ENCODE measurements around the gene EBI3. TPM values are rescaled to one million over a fixed set of nuclear protein-coding genes. Genes with fewer than 3 reads are reported as not detected.
"Not testable (repeated sequence)": the region's sequence is repeated elsewhere in the genome, so short reads cannot be mapped to it uniquely, and the experiment has no call there.

EBI3 gene
- total RNA-seq, 4 donors from 2014 or later = 0.27 to 5.0 (median 0.44) TPM

GRCh38 chr19:4238831-4239230 lies 9.5 kb downstream of the EBI3 start:
- 78 to 81% methylated on average over 4 of the region's 4 CpGs for WGBS, 2 donors
- H3K4me3 ChIP-seq = no peak overlapping the region
- DNase-seq = no peak
- no peaks in the 10 kb centered on the region for H3K36me3 ChIP-seq
- no peak overlapping the region for H3K27ac ChIP-seq
- H3K27me3 ChIP-seq = peaks cover 0 to 28% (median 0%) of the 10 kb centered on the region in 4 donors
- no peaks in the 10 kb centered on the region for H3K4me1 ChIP-seq
- TF ChIP-seq POLR2A (IDR thresholded peaks at IDR 0.05) (no peak), CTCF (IDR thresholded peaks at IDR 0.05) (no peak)
- intact Hi-C loops (cut with DNase I) = no loop called here
- peaks cover 0 to 13% (median 0%) of the 10 kb centered on the region in 3 donors for H3K9me3 ChIP-seq

DNA sequence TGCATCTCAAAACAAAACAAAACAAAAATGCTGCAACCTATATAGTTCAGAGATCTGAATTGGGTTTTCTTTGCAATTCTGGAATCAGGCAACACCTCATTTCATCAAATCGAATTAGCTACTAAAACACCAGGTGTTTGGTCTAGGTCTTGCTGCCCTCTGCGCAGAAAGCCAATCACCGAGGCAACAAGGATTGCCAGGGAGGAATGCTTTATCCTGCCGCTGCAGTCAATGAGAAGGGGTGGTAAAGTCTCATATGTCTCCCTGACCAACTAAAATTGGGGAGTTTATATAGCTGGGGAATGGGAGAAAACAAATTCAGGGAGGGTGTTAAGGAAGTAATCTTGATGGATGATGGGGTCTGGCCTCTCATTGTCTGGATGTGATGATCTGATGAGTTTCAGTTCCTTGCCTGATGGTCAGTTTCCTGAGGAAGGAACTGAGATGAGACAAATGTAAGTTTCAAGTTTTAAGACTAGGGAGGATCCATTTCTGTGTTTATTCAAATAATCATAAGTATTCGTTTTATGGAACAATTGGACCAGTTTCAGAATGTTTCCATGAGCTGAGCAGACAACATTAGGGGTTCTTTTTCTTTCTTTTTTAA lies 12.6 kb downstream of the EBI3 start:
- peaks cover 0 to 13% (median 0%) of the 10 kb centered on the region in 3 donors for H3K9me3 ChIP-seq
- TF ChIP-seq POLR2A (IDR thresholded peaks at IDR 0.05) (no peak), CTCF (IDR thresholded peaks at IDR 0.05) (no peak)
- WGBS, 2 donors = 68 to 70% methylated on average over 5 of the region's 5 CpGs

DNA sequence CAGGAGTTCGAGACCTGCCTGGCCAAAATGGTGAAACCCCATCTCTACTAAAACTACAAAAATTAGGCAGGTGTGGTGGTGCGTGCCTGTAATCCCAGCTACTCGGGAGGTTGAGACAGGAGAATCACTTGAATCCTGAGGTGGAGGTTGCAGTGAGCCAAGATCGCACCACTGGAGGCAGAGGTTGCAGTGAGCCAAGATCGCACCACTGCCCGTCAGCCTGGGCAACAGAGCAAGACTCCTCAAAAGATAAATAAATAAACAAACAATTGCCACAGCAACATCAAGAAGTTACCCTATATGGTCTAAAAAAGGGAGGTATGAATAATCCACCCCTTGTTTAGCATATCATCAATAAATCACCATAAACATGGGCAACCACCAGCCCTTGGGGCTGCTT lies 16.6 kb downstream of the EBI3 start:
- H3K36me3 ChIP-seq = peaks cover 9 to 27% (median 15%) of the 10 kb centered on the region in 3 donors
- peaks cover 0 to 13% (median 0%) of the 10 kb centered on the region in 3 donors for H3K9me3 ChIP-seq
- peaks cover 11 to 18% (median 12%) of the 10 kb centered on the region in 3 donors for H3K4me1 ChIP-seq
- H3K4me3 ChIP-seq; DNase-seq; H3K27ac ChIP-seq; intact Hi-C loops (cut with DNase I); H3K27me3 ChIP-seq: not testable (repeated sequence)
- 97 to 98% methylated on average over 6 of the region's 6 CpGs for WGBS, 2 donors

More for the DNA sequence above, 12.6 kb downstream of the EBI3 start:
- peaks cover 5 to 7% (median 6%) of the 10 kb centered on the region in 3 donors for H3K4me1 ChIP-seq
- H3K4me3 ChIP-seq = no peak overlapping the region
- H3K27me3 ChIP-seq = no peaks in the 10 kb centered on the region
- H3K36me3 ChIP-seq = no peaks in the 10 kb centered on the region
- intact Hi-C loops (cut with DNase I) = no loop called here
- H3K27ac ChIP-seq = peak overlapping the region in 1 of 4 donors; percentile 6
- DNase-seq = no peak

GRCh38 chr19:4246767-4247593 lies 17.7 kb downstream of the EBI3 start, which contains the start of gene YJU2:
Gene YJU2, plus strand, starts transcription at chr19:4247080. Its CDS starts 67 bp downstream, at chr19:4247147.
- Histone ChIP-seq H3K27ac (peak within 1 kb of the TSS; percentile 95 to 99 (median 96)), H3K4me1 (peaks cover 11 to 18% (median 12%) of the 10 kb centered on the region in 3 donors), H3K27me3 (no peaks in the 10 kb centered on the region), H3K9me3 (peaks cover 0 to 7% (median 0%) of the 10 kb centered on the region in 3 donors), H3K36me3 (peaks cover 14 to 37% (median 20%) of the 10 kb centered on the region in 3 donors), H3K4me3 (peak within 1 kb of the TSS; percentile 59 to 88 (median 68))
- DNase-seq = peak; percentile 96
- 0 to 1% methylated on average over 29 to 31 of the region's 45 CpGs for WGBS, 2 donors
- TF ChIP-seq POLR2A (IDR thresholded peaks at IDR 0.05) (peak in 1 of 4 donors; percentile 48), CTCF (IDR thresholded peaks at IDR 0.05) (peak in 5 of 6 experiments; percentile 21 to 57 (median 41))
- intact Hi-C loops (cut with DNase I) = no loop called here

- Histone ChIP-seq H3K4me3 (no peak overlapping the region), H3K9me3 (peaks cover 0 to 7% (median 4%) of the 10 kb centered on the region in 3 donors), H3K4me1 (no peaks in the 10 kb centered on the region), H3K27ac (no peak overlapping the region), H3K36me3 (peaks cover 45 to 100% (median 51%) of the 10 kb centered on the region in 3 donors), H3K27me3 (no peaks in the 10 kb centered on the region)
- TF ChIP-seq POLR2A (IDR thresholded peaks at IDR 0.05) = no peak
- no peak for TF ChIP-seq CTCF (IDR thresholded peaks at IDR 0.05)
- WGBS, 2 donors = 93 to 96% methylated on average over 3 of the region's 4 CpGs
- intact Hi-C loops (cut with DNase I) = no loop called here
- no peak for DNase-seq
These were observed 27.2 kb downstream of the EBI3 start for GRCh38 chr19:4256563-4256962.
